HCT116 (cell line): ENCODE results near the gene SELENOH. TPM values are rescaled to one million over a fixed set of nuclear protein-coding genes. Genes with fewer than 3 reads are reported as not detected.

Source experiments
- ATAC-seq: fragments of 200-7000 bp; cut with Tn5 transposase; 2 replicates; pipeline ENCODE4 v1.9.1; 2020; ENCODE audit warnings: mild to moderate bottlenecking, moderate library complexity
- BruUV-seq: library from RNA; stranded (reverse); fragments of 400-500 nt; replicated peaks from 2 replicates; lab custom pipeline; 2021; lab: Mats Ljungman, UMichigan
- CTCF ChIA-PET: fragments of 300-600 bp; sonication (Branson Sonifier 250); formaldehyde crosslinking; loops from one replicate; lab custom pipeline; 2021; ENCODE audit warnings: antibody characterized with exemption; lab: Charles Lee
- POLR2A ChIA-PET: fragments of 300-600, 350-600 bp; sonication (Branson Sonifier 250); formaldehyde crosslinking; loops from one replicate; lab custom pipeline; 2021; ENCODE audit warnings: antibody characterized with exemption; lab: Charles Lee
- RAD21 ChIA-PET, 2 experiments: fragments of 300-600 bp; sonication (Branson Sonifier 250); formaldehyde crosslinking; loops; one replicate each; lab custom pipeline; 2023; ENCODE audit warnings: low total read pairs in 2 of 2; ENCODE audit not compliant: uncharacterized antibody in 2 of 2, unreplicated experiment in 2 of 2, low non-redundant PET in 1 of 2; lab: Charles Lee
- DNase-seq: peaks from one replicate; pipeline ENCODE4 v3.0.0-alpha.2; 2010; ENCODE audit warnings: low read depth, low spot score
- H2AFZ ChIP-seq: fragments of 200-600 bp; shearing (Covaris generic), sonication (generic); 2 replicates; pipeline ENCODE4 v1.6.1; 2017; ENCODE audit warnings: low read depth, mixed run types, mixed read lengths, antibody characterized with exemption, low read length; ENCODE audit not compliant: poor library complexity, severe bottlenecking
- H3K27ac ChIP-seq: 2 replicates; pipeline ENCODE4 v1.5.1; 2012; ENCODE audit warnings: low read depth, low read length
- H3K27me3 ChIP-seq: fragments of 200-600 bp; sonication (generic); 2 replicates; pipeline ENCODE4 v1.6.1; 2016; ENCODE audit warnings: mixed run types, low read length, mixed read lengths; ENCODE audit not compliant: insufficient read depth
- H3K36me3 ChIP-seq, 2 experiments: fragments of 200-500 bp in 1 of 2; fragments of 200-600 bp in 1 of 2; sonication (Bioruptor generic) in 1 of 2; sonication (generic) in 1 of 2; 2 replicates each; pipeline versions ENCODE4 v1.5.1 to v1.6.1; 2014 to 2016; ENCODE audit warnings: low read length in 2 of 2, inconsistent platforms in 1 of 2, mixed read lengths in 1 of 2, mixed run types in 1 of 2; ENCODE audit not compliant: insufficient read depth in 2 of 2, control insufficient read depth in 1 of 2
- H3K4me1 ChIP-seq, 2 experiments: fragments of 200-600 bp in 1 of 2; sonication (generic) in 1 of 2; 2 replicates each; pipeline versions ENCODE4 v1.5.1 to v1.6.1; 2012 to 2017; ENCODE audit warnings: low read length in 2 of 2, inconsistent platforms in 1 of 2, mild to moderate bottlenecking in 1 of 2, mixed read lengths in 1 of 2, mixed run types in 1 of 2, moderate library complexity in 1 of 2; ENCODE audit not compliant: insufficient read depth in 2 of 2, control insufficient read depth in 1 of 2
- H3K4me2 ChIP-seq: fragments of 200-600 bp; sonication (generic); 2 replicates; pipeline ENCODE4 v1.6.1; 2017; ENCODE audit warnings: mixed run types, low read length, mixed read lengths
- H3K4me3 ChIP-seq, 2 experiments: fragments of 200-600 bp in 1 of 2; sonication (generic) in 1 of 2; replicated peaks in 1 of 2; 2 replicates each; pipeline ENCODE4 v1.5.1; 2011 to 2016; ENCODE audit warnings: low read length in 2 of 2, control low read depth in 1 of 2, low read depth in 1 of 2, mild to moderate bottlenecking in 1 of 2, mixed read lengths in 1 of 2, mixed run types in 1 of 2
- H3K79me2 ChIP-seq: fragments of 200-600 bp; sonication (generic); 2 replicates; pipeline ENCODE4 v1.6.1; 2017; ENCODE audit warnings: mild to moderate bottlenecking, mixed run types, low read length, moderate library complexity, mixed read lengths; ENCODE audit not compliant: insufficient read depth
- H3K9ac ChIP-seq: fragments of 200-600 bp; sonication (generic); 2 replicates; pipeline ENCODE4 v1.6.1; 2016; ENCODE audit warnings: low read length, mixed read lengths
- H3K9me2 ChIP-seq: fragments of 200-600 bp; sonication (generic), shearing (Covaris generic); 2 replicates; pipeline ENCODE4 v1.6.1; 2017; ENCODE audit warnings: mixed run types, mild to moderate bottlenecking, moderate library complexity; ENCODE audit not compliant: insufficient read depth
- H3K9me3 ChIP-seq, 2 experiments: fragments of 200-500 bp in 1 of 2; fragments of 200-600 bp in 1 of 2; sonication (Bioruptor generic) in 1 of 2; sonication (generic) in 1 of 2; 2 replicates each; pipeline ENCODE4 v1.6.1; 2014 to 2017; ENCODE audit warnings: low read length in 2 of 2, mixed read lengths in 2 of 2, inconsistent platforms in 1 of 2, low read depth in 1 of 2, mild to moderate bottlenecking in 1 of 2, mixed run types in 1 of 2, moderate library complexity in 1 of 2; ENCODE audit not compliant: control insufficient read depth in 1 of 2, insufficient read depth in 1 of 2
- H4K20me1 ChIP-seq: fragments of 200-600 bp; sonication (generic), shearing (Covaris generic); 2 replicates; pipeline ENCODE4 v1.6.1; 2017; ENCODE audit warnings: mixed run types, mild to moderate bottlenecking, moderate library complexity; ENCODE audit not compliant: insufficient read depth
- ATF3 ChIP-seq: IDR thresholded peaks from 2 replicates; pipeline ENCODE4 v1.6.1; 2012
- CBX3 ChIP-seq: IDR thresholded peaks from 2 replicates; pipeline ENCODE4 v1.6.1; 2012; ENCODE audit warnings: low read depth
- CTCF ChIP-seq, 3 experiments: fragments of 200-600 bp in 1 of 3; sonication (generic) in 1 of 3; IDR thresholded peaks in 2 of 3; conservative IDR thresholded peaks in 1 of 3; 2 replicates each; pipeline ENCODE4 v1.5.1; 2012 to 2017; ENCODE audit warnings: low read depth in 2 of 3, low read length in 2 of 3, antibody characterized with exemption in 1 of 3, borderline replicate concordance in 1 of 3, control low read depth in 1 of 3, mild to moderate bottlenecking in 1 of 3, mixed read lengths in 1 of 3, mixed run types in 1 of 3, moderate library complexity in 1 of 3; ENCODE audit not compliant: insufficient read depth in 1 of 3
- EGR1 ChIP-seq: IDR thresholded peaks from 2 replicates; pipeline ENCODE4 v1.6.1; 2012; ENCODE audit warnings: low read depth
- ELF1 ChIP-seq: IDR thresholded peaks from 2 replicates; pipeline ENCODE4 v1.6.1; 2012; ENCODE audit warnings: low read depth, borderline replicate concordance
- EZH2phosphoT487 ChIP-seq: fragments of 200-600 bp; IDR thresholded peaks from 2 replicates; pipeline ENCODE4 v1.6.1; 2018; ENCODE audit warnings: antibody characterized with exemption, borderline replicate concordance
- JUND ChIP-seq: IDR thresholded peaks from 2 replicates; pipeline ENCODE4 v1.6.1; 2012
- MAX ChIP-seq: IDR thresholded peaks from 2 replicates; pipeline ENCODE4 v1.6.1; 2012
- POLR2AphosphoS5 ChIP-seq: IDR thresholded peaks from 2 replicates; pipeline ENCODE4 v1.6.1; 2011; ENCODE audit warnings: mild to moderate bottlenecking, low read depth, low read length, moderate library complexity
- RAD21 ChIP-seq: IDR thresholded peaks from 2 replicates; pipeline ENCODE4 v1.6.1; 2012; ENCODE audit warnings: low read depth, mild to moderate bottlenecking
- SP1 ChIP-seq: IDR thresholded peaks from 2 replicates; pipeline ENCODE4 v1.6.1; 2012; ENCODE audit warnings: low read depth
- SRF ChIP-seq: IDR thresholded peaks from 2 replicates; pipeline ENCODE4 v1.6.1; 2012; ENCODE audit warnings: low read depth
- TCF7L2 ChIP-seq: IDR thresholded peaks from 2 replicates; pipeline ENCODE4 v1.7.0; 2011; ENCODE audit warnings: borderline replicate concordance, inconsistent platforms; ENCODE audit not compliant: insufficient read depth, insufficient read length; ENCODE audit errors: extremely low read depth
- ZBTB33 ChIP-seq: IDR thresholded peaks from 2 replicates; pipeline ENCODE4 v1.6.1; 2011; ENCODE audit warnings: mild to moderate bottlenecking, low read length, moderate library complexity; ENCODE audit not compliant: insufficient replicate concordance; ENCODE audit errors: extremely low read depth
- ZFX ChIP-seq: fragments of 450-650 bp; IDR thresholded peaks from 2 replicates; pipeline ENCODE4 v1.6.1; 2017
- ZNF274 ChIP-seq: fragments of 200-500 bp; sonication (Bioruptor generic); IDR thresholded peaks from 2 replicates; pipeline ENCODE4 v1.6.1; 2014; ENCODE audit warnings: mild to moderate bottlenecking, low read depth, low read length, inconsistent platforms
- intact Hi-C: fragments of 100-400 bp; cut with micrococcal nuclease; formaldehyde crosslinking; loops from 2 replicates; pipeline ENCODE4 v1.10.0; 2022
- total RNA-seq: library from RNA; stranded (reverse); gene quantifications from one replicate; pipeline ENCODE4 v1.2.1, GENCODE V29; 2021; ENCODE audit not compliant: unreplicated experiment

SELENOH gene
- total RNA-seq, 1 experiment from 2014 or later = 194 TPM

DNA sequence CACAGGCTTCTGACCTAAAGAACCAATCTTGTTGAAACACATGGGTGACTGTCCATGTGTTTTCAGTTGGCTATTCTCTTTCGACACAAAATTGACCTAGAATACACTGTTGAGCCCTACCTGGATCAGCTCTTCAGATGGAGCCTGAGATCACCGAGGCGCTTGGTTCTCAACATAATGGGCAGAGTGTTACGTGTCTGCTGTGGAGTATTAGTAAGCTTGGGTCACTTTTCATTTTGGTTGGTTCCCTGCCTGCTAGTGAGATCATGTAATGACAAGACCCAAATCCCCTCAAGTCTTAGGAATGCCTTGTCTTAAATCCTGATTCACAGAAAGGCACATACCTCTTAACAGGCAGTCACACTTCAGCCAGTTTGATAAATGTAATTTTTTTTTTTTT, 38.0 kb upstream of the SELENOH start:
- DNase-seq = no peak
- H3K79me2 ChIP-seq = peaks cover 9% of the 10 kb centered on the region
- no TSS peak for BruUV-seq
- TF ChIP-seq TCF7L2 (no peak), EZH2phosphoT487 (no peak), MAX (no peak), EGR1 (no peak), ELF1 (no peak), ATF3 (no peak)
- H3K27ac ChIP-seq = no peak overlapping the region
- no peaks in the 10 kb centered on the region for H3K9me2 ChIP-seq
- H3K4me1 ChIP-seq = no peaks in the 10 kb centered on the region
- peaks cover 22 to 31% of the 10 kb centered on the region in 2 experiments for H3K36me3 ChIP-seq
- no peaks in the 10 kb centered on the region for H4K20me1 ChIP-seq
- no peak overlapping the region for H3K9ac ChIP-seq
- intact Hi-C loops = no loop called here
- ChIA-PET RAD21 (interaction anchor here in 1 of 2 experiments (0.6 kb wide), 1 partner anchor 28 kb away, joined by 3 read pairs; no protein-coding TSS in a partner anchor), POLR2A (no interaction called here), CTCF (interaction anchor here (0.6 kb wide), 1 partner anchor 10 kb away, joined by 3 read pairs; no protein-coding TSS in a partner anchor)
- no peaks in the 10 kb centered on the region for H3K9me3 ChIP-seq
- no peak overlapping the region for H2AFZ ChIP-seq
- H3K4me2 ChIP-seq = no peak overlapping the region
- ATAC-seq = no peak
- no peak overlapping the region for H3K4me3 ChIP-seq
- H3K27me3 ChIP-seq = no peaks in the 10 kb centered on the region

DNA sequence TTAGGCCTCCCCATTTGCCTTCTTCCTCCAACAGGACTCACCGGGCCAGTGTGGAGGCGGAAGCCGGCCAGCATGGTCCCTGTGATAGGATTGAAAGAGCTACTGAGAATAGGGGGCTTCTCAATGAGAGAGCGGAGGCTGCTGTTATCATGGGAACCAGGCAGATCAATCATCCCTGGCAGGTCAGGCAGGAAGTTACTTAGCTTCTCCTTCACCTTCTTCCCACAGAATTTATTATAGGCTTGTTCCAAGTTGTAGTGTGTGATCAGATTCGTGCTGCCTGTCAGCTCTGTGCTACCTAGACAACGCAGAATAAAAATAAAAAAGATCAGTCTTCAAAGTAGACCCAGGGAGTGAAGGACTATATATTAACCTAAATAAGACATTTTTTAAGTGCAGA, 36.4 kb upstream of the SELENOH start:
- Histone ChIP-seq H3K4me1 (no peaks in the 10 kb centered on the region), H3K4me3 (no peak overlapping the region), H3K36me3 (peaks cover 13 to 17% of the 10 kb centered on the region in 2 experiments; a peak in 3 of 4 replicates), H4K20me1 (no peaks in the 10 kb centered on the region), H3K9me2 (no peaks in the 10 kb centered on the region), H3K4me2 (no peak overlapping the region), H3K9me3 (no peaks in the 10 kb centered on the region), H3K79me2 (peaks cover 17% of the 10 kb centered on the region), H2AFZ (no peak overlapping the region), H3K27ac (no peak overlapping the region), H3K27me3 (no peaks in the 10 kb centered on the region), H3K9ac (no peak overlapping the region)
- POLR2A ChIA-PET = no interaction called here
- RAD21 ChIA-PET = no interaction called here
- DNase-seq = no peak
- no peak for ATAC-seq
- intact Hi-C loops = no loop called here
- CTCF ChIA-PET = no interaction called here
- no TSS peak for BruUV-seq
- TF ChIP-seq ZNF274 (no peak), JUND (no peak), RAD21 (no peak), POLR2AphosphoS5 (no peak), ELF1 (no peak), CTCF (IDR thresholded peaks at IDR 0.05 in 2 of 3, conservative IDR thresholded peaks at IDR 0.05 in 1 of 3; ENCODE audit: borderline replicate concordance in 1 of 3, insufficient read depth in 1 of 3, low read depth in 2 of 3, low read length in 2 of 3) (no peak), MAX (no peak), TCF7L2 (no peak), CBX3 (no peak), ZBTB33 (no peak), EGR1 (no peak), SP1 (no peak), ZFX (no peak), SRF (no peak)
